ENCODE measurements around the gene RABL6.

Gene RABL6

GRCh38 chr9:136820971-136821825 is 13.4 kb downstream of the RABL6 start:
- DNase-seq = no peak
- in situ Hi-C loops (cut with HindIII; ENCODE audit: low pct_ligation_motif_present, low sequenced_read_pairs) = loop anchor here (25.0 kb wide), 1 partner anchor 216 kb away; the partner anchor contains the start of genes ABCA2, FUT7 and NPDC1
- Histone ChIP-seq H3K27me3 (replicated peaks) (no peaks in the 10 kb centered on the region), H3K4me3 (ENCODE audit: low read depth, low read length) (peak overlapping the region; percentile 31), H3K36me3 (replicated peaks) (peaks cover 20% of the 10 kb centered on the region), H3K27ac (peak overlapping the region; percentile 20)
- no peak for TF ChIP-seq CTCF (IDR thresholded peaks at IDR 0.05; ENCODE audit: low read depth, low read length, missing control alignments)

- in situ Hi-C loops (cut with HindIII; ENCODE audit: low pct_ligation_motif_present, low sequenced_read_pairs) = loop anchor here (25.0 kb wide), 1 partner anchor 215 kb away; the partner anchor contains the start of genes ABCA2, FUT7 and NPDC1
- H3K4me3 ChIP-seq (ENCODE audit: low read depth, low read length) = no peak overlapping the region
- no peaks in the 10 kb centered on the region for H3K27me3 ChIP-seq (replicated peaks)
- H3K27ac ChIP-seq = no peak overlapping the region
- no peak for TF ChIP-seq CTCF (IDR thresholded peaks at IDR 0.05; ENCODE audit: low read depth, low read length, missing control alignments)
- DNase-seq = no peak
- H3K36me3 ChIP-seq (replicated peaks) = peaks cover 25% of the 10 kb centered on the region
Observed at GRCh38 chr9:136821826-136822544, 14.2 kb downstream of the RABL6 start.

- no peak overlapping the region for H3K4me3 ChIP-seq (ENCODE audit: low read depth, low read length)
- H3K36me3 ChIP-seq (replicated peaks) = peaks cover 36% of the 10 kb centered on the region
- H3K27ac ChIP-seq = no peak overlapping the region
- in situ Hi-C loops (cut with HindIII; ENCODE audit: low pct_ligation_motif_present, low sequenced_read_pairs) = loop anchor here (25.0 kb wide), 1 partner anchor 214 kb away; the partner anchor contains the start of genes ABCA2, FUT7 and NPDC1
- DNase-seq = no peak
- TF ChIP-seq CTCF (IDR thresholded peaks at IDR 0.05; ENCODE audit: low read depth, low read length, missing control alignments) = no peak
- H3K27me3 ChIP-seq (replicated peaks) = no peaks in the 10 kb centered on the region
Observed at GRCh38 chr9:136823136-136824046, 15.6 kb downstream of the RABL6 start.

GRCh38 chr9:136824496-136825225 is 16.9 kb downstream of the RABL6 start:
- in situ Hi-C loops (cut with HindIII; ENCODE audit: low pct_ligation_motif_present, low sequenced_read_pairs) = loop anchor here (25.0 kb wide), 1 partner anchor 213 kb away; the partner anchor contains the start of genes ABCA2, FUT7 and NPDC1
- TF ChIP-seq CTCF (IDR thresholded peaks at IDR 0.05; ENCODE audit: low read depth, low read length, missing control alignments) = no peak
- H3K27ac ChIP-seq = no peak overlapping the region
- H3K36me3 ChIP-seq (replicated peaks) = peaks cover 48% of the 10 kb centered on the region
- H3K4me3 ChIP-seq (ENCODE audit: low read depth, low read length) = no peak overlapping the region
- H3K27me3 ChIP-seq (replicated peaks) = no peaks in the 10 kb centered on the region
- no peak for DNase-seq
